ENCODE data around the gene KIF23.

KIF23 gene

DNA sequence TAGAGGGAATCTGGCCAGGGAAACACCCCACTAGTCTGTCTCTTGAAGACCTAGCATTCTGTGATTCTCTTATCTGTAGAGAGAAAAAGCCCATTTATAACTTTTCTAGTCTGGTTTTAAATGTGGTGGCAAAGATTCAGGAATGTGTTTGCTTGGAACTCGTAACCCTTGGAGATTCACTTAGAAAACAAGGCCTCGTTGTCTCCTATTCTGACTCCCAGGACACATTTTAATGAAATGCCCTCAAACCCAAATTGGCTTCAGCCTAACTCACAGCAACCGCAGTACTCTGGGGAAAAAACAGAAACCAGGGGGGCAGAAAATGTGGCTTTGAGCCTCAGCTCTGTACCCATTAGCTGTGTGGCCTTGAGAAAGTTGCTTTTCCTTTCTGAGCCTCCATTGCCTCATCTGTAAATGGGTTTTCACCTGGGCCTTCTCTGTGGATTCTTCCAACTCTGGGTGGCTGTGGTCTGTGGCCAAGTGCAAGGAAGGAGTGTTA lies 75.0 kb downstream of the KIF23 start:
- Histone ChIP-seq H3K27me3 (ENCODE audit: insufficient read depth, low read depth) (no peaks in the 10 kb centered on the region), H3K4me2 (no peak overlapping the region), H3K36me3 (ENCODE audit: insufficient read depth) (no peaks in the 10 kb centered on the region), H4K20me1 (ENCODE audit: insufficient read depth) (no peaks in the 10 kb centered on the region), H3K4me3 (IDR thresholded peaks at IDR 0.05; ENCODE audit: insufficient read depth, low read depth, low read length) (no peak overlapping the region), H3K9ac (no peak overlapping the region), H2AFZ (ENCODE audit: low read depth) (no peak overlapping the region), H3K79me2 (ENCODE audit: insufficient read depth, low read depth) (no peaks in the 10 kb centered on the region), H3K27ac (no peak overlapping the region), H3K4me1 (ENCODE audit: low read depth, poor library complexity, severe bottlenecking) (no peaks in the 10 kb centered on the region)
- TF ChIP-seq, protein P1, sequence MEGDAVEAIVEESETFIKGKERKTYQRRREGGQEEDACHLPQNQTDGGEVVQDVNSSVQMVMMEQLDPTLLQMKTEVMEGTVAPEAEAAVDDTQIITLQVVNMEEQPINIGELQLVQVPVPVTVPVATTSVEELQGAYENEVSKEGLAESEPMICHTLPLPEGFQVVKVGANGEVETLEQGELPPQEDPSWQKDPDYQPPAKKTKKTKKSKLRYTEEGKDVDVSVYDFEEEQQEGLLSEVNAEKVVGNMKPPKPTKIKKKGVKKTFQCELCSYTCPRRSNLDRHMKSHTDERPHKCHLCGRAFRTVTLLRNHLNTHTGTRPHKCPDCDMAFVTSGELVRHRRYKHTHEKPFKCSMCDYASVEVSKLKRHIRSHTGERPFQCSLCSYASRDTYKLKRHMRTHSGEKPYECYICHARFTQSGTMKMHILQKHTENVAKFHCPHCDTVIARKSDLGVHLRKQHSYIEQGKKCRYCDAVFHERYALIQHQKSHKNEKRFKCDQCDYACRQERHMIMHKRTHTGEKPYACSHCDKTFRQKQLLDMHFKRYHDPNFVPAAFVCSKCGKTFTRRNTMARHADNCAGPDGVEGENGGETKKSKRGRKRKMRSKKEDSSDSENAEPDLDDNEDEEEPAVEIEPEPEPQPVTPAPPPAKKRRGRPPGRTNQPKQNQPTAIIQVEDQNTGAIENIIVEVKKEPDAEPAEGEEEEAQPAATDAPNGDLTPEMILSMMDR (conservative IDR thresholded peaks at IDR 0.05; ENCODE audit: low read depth, low read length), result no peak

- Histone ChIP-seq H2AFZ (ENCODE audit: low read depth) (no peak overlapping the region), H3K4me1 (ENCODE audit: low read depth, poor library complexity, severe bottlenecking) (no peaks in the 10 kb centered on the region), H3K4me3 (IDR thresholded peaks at IDR 0.05; ENCODE audit: insufficient read depth, low read depth, low read length) (no peak overlapping the region), H3K36me3 (ENCODE audit: insufficient read depth) (no peaks in the 10 kb centered on the region), H3K27me3 (ENCODE audit: insufficient read depth, low read depth) (no peaks in the 10 kb centered on the region), H3K27ac (no peak overlapping the region), H3K9ac (no peak overlapping the region), H3K79me2 (ENCODE audit: insufficient read depth, low read depth) (no peaks in the 10 kb centered on the region), H3K4me2 (no peak overlapping the region), H4K20me1 (ENCODE audit: insufficient read depth) (no peaks in the 10 kb centered on the region)
- TF ChIP-seq, protein P1 (conservative IDR thresholded peaks at IDR 0.05; ENCODE audit: low read depth, low read length), result no peak
Observed at GRCh38 chr15:69490356-69491037, 76.3 kb downstream of the KIF23 start.

DNA sequence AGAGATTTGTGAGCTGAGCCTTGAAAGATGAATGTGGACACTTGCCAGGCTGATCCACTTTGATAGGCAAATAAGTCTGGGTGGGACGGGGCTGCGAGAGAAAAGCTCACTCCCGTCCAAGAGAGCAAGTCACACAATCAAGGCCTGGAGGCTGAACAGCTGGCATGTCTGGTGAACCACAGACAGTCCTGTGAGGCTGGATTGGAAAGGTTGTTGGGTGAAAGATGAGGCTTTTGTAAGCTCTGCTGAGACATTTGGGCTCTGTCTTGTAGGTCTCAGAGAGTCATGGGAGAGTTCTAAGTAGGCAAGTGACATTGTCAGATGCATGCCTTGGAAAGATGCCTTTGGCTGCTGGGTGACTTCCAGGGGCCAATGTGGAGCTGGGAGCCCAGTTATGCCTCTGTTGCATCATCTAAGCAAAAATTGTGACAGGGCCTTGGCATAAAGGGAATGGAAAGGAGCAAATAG lies 76.9 kb downstream of the KIF23 start:
- TF ChIP-seq, protein P1 (conservative IDR thresholded peaks at IDR 0.05; ENCODE audit: low read depth, low read length), result no peak
- H4K20me1 ChIP-seq (ENCODE audit: insufficient read depth), result no peaks in the 10 kb centered on the region
- H3K36me3 ChIP-seq (ENCODE audit: insufficient read depth), result no peaks in the 10 kb centered on the region
- no peak overlapping the region for H3K9ac ChIP-seq
- no peak overlapping the region for H2AFZ ChIP-seq (ENCODE audit: low read depth)
- H3K27me3 ChIP-seq (ENCODE audit: insufficient read depth, low read depth), result no peaks in the 10 kb centered on the region
- no peak overlapping the region for H3K4me3 ChIP-seq (IDR thresholded peaks at IDR 0.05; ENCODE audit: insufficient read depth, low read depth, low read length)
- H3K4me2 ChIP-seq, result no peak overlapping the region
- no peaks in the 10 kb centered on the region for H3K4me1 ChIP-seq (ENCODE audit: low read depth, poor library complexity, severe bottlenecking)
- H3K27ac ChIP-seq, result no peak overlapping the region
- no peaks in the 10 kb centered on the region for H3K79me2 ChIP-seq (ENCODE audit: insufficient read depth, low read depth)

- no peaks in the 10 kb centered on the region for H3K36me3 ChIP-seq (ENCODE audit: insufficient read depth)
- H3K27ac ChIP-seq, result no peak overlapping the region
- no peak overlapping the region for H3K4me2 ChIP-seq
- TF ChIP-seq, protein P1 (conservative IDR thresholded peaks at IDR 0.05; ENCODE audit: low read depth, low read length), result no peak
- H3K79me2 ChIP-seq (ENCODE audit: insufficient read depth, low read depth), result no peaks in the 10 kb centered on the region
- H3K4me3 ChIP-seq (IDR thresholded peaks at IDR 0.05; ENCODE audit: insufficient read depth, low read depth, low read length), result no peak overlapping the region
- no peaks in the 10 kb centered on the region for H3K4me1 ChIP-seq (ENCODE audit: low read depth, poor library complexity, severe bottlenecking)
- H3K27me3 ChIP-seq (ENCODE audit: insufficient read depth, low read depth), result no peaks in the 10 kb centered on the region
- H4K20me1 ChIP-seq (ENCODE audit: insufficient read depth), result no peaks in the 10 kb centered on the region
- no peak overlapping the region for H3K9ac ChIP-seq
- no peak overlapping the region for H2AFZ ChIP-seq (ENCODE audit: low read depth)
Observed at GRCh38 chr15:69493406-69493805, 79.3 kb downstream of the KIF23 start.
